ENCODE results near the gene MNS1. TPM values are rescaled to one million over a fixed set of nuclear protein-coding genes. Genes with fewer than 3 reads are reported as not detected.

MNS1 gene
- total RNA-seq, 2 experiments from 2014 or later = 0.80 to 0.85 TPM

GRCh38 chr15:56471440-56472069, 6.6 kb upstream of the MNS1 start:
- no peaks in the 10 kb centered on the region for H3K36me3 Mint-ChIP-seq
- peaks cover 12% of the 10 kb centered on the region for H3K27me3 Mint-ChIP-seq
- no peak overlapping the region for H3K4me3 Mint-ChIP-seq
- DNase-seq = no peak
- no peak for ATAC-seq (ENCODE audit: low read depth)
- H3K9me3 Mint-ChIP-seq = no peaks in the 10 kb centered on the region
- no peak overlapping the region for H3K27ac Mint-ChIP-seq
- peaks cover 9% of the 10 kb centered on the region for H3K4me1 Mint-ChIP-seq
- POLR2A ChIA-PET = no interaction called here

- no peak overlapping the region for H3K4me3 Mint-ChIP-seq
- POLR2A ChIA-PET = no interaction called here
Observed at GRCh38 chr15:56469483-56469882, 4.5 kb upstream of the MNS1 start.

GRCh38 chr15:56468401-56468800, 3.5 kb upstream of the MNS1 start:
- H3K27me3 Mint-ChIP-seq = peaks cover 13% of the 10 kb centered on the region
- ATAC-seq (ENCODE audit: low read depth) (peak; percentile 59), DNase-seq (no peak)
- H3K4me1 Mint-ChIP-seq = peaks cover 20% of the 10 kb centered on the region
- H3K36me3 Mint-ChIP-seq = no peaks in the 10 kb centered on the region
- H3K9me3 Mint-ChIP-seq = no peaks in the 10 kb centered on the region
- H3K27ac Mint-ChIP-seq = peak overlapping the region; percentile 88
- peak overlapping the region; percentile 84 for H3K4me3 Mint-ChIP-seq
- POLR2A ChIA-PET = interaction anchor here (1.0 kb wide), 1 partner anchor 450 kb away, joined by 4 read pairs; the partner anchor contains the start of gene TCF12

More at GRCh38 chr15:56469483-56469882, 4.5 kb upstream of the MNS1 start:
- no peak overlapping the region for H3K27ac Mint-ChIP-seq
- H3K36me3 Mint-ChIP-seq = no peaks in the 10 kb centered on the region
- peaks cover 19% of the 10 kb centered on the region for H3K4me1 Mint-ChIP-seq
- no peaks in the 10 kb centered on the region for H3K9me3 Mint-ChIP-seq
- peaks cover 15% of the 10 kb centered on the region for H3K27me3 Mint-ChIP-seq
- ATAC-seq (ENCODE audit: low read depth) (no peak), DNase-seq (no peak)

DNA sequence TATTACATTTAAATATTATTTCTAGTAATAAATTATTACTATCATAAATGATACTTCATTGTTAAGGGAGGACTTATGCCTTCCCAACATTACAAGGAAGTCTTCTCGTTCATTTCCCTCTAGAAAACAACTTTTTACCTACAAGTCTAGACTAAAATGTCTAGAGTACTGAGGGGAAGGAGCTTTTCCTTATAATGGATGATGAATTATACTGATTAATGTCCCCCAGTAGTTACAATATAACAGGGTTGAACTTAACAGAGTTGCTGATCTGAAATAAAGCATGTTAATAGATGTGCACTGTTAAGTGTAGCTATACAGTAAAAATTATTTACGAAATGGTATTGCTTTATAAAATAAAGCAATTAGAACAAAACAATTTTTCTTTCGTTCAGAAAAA, 2.7 kb upstream of the MNS1 start:
- POLR2A ChIA-PET = no interaction called here
- DNase-seq (no peak), ATAC-seq (ENCODE audit: low read depth) (no peak)
- no peaks in the 10 kb centered on the region for H3K9me3 Mint-ChIP-seq
- H3K4me3 Mint-ChIP-seq = no peak overlapping the region
- no peak overlapping the region for H3K27ac Mint-ChIP-seq
- H3K4me1 Mint-ChIP-seq = peaks cover 20% of the 10 kb centered on the region
- peaks cover 10% of the 10 kb centered on the region for H3K27me3 Mint-ChIP-seq
- H3K36me3 Mint-ChIP-seq = no peaks in the 10 kb centered on the region

GRCh38 chr15:56460947-56461346, 4.0 kb downstream of the MNS1 start:
- peaks cover 21% of the 10 kb centered on the region for H3K27me3 Mint-ChIP-seq
- ATAC-seq (ENCODE audit: low read depth) = no peak

DNA sequence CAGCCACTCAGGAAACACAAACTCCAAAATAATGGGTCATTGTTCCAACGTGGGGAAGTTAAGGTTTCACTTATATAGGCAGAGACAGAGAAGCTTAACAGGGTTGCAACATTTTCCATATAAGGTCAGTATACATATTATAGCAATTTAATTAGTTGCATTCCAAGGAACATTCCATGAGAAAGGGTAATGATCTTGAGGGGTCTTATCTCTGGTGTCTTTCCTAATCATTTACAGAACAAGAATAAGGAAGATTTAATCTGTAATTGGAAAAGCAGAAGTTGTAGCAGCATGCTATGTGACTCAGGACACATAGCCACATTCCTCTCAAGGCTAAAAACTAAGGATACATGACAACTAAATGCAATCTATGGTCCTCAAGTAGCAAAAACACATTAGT, 4.9 kb downstream of the MNS1 start:
- H3K4me3 Mint-ChIP-seq = no peak overlapping the region
- no peak for DNase-seq
- H3K27me3 Mint-ChIP-seq = peaks cover 22% of the 10 kb centered on the region
- ATAC-seq (ENCODE audit: low read depth) = no peak
- no peak overlapping the region for H3K27ac Mint-ChIP-seq
- POLR2A ChIA-PET = no interaction called here
- peaks cover 5% of the 10 kb centered on the region for H3K4me1 Mint-ChIP-seq
- H3K9me3 Mint-ChIP-seq = no peaks in the 10 kb centered on the region
- H3K36me3 Mint-ChIP-seq = no peaks in the 10 kb centered on the region

More at GRCh38 chr15:56460947-56461346, 4.0 kb downstream of the MNS1 start:
- no peaks in the 10 kb centered on the region for H3K9me3 Mint-ChIP-seq
- H3K4me1 Mint-ChIP-seq = peaks cover 10% of the 10 kb centered on the region
- H3K27ac Mint-ChIP-seq = no peak overlapping the region
- POLR2A ChIA-PET = interaction anchor here (0.7 kb wide), 1 partner anchor 1042 kb away, joined by 5 read pairs; no protein-coding TSS in a partner anchor
- no peaks in the 10 kb centered on the region for H3K36me3 Mint-ChIP-seq
- DNase-seq = no peak
- no peak overlapping the region for H3K4me3 Mint-ChIP-seq

GRCh38 chr15:56459096-56459495, 5.8 kb downstream of the MNS1 start:
- POLR2A ChIA-PET = no interaction called here
- Mint-ChIP-seq H3K27ac (no peak overlapping the region), H3K4me1 (no peaks in the 10 kb centered on the region), H3K4me3 (no peak overlapping the region), H3K36me3 (no peaks in the 10 kb centered on the region), H3K9me3 (no peaks in the 10 kb centered on the region), H3K27me3 (peaks cover 15% of the 10 kb centered on the region)
- ATAC-seq (ENCODE audit: low read depth) (no peak), DNase-seq (no peak)

DNA sequence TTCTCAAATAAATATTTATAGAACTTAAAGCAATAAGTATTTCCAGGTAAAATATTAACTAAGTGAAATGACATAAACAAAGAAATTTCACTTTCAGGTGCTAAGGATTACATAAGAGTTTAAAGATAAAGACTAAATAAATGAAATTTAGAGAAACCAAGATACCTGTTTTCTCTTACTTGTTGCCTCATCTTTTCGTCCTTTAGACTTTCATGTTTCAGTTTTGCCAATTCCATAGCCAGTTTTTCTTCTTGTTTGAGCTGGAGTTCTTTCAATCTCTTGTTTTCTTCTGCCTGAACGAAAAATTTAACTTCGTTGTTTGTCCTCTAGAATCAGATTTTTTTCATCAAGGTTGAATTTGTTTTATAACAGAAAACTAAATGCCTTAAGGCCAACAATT, 8.7 kb downstream of the MNS1 start:
- H3K27ac Mint-ChIP-seq = no peak overlapping the region
- H3K4me1 Mint-ChIP-seq = no peaks in the 10 kb centered on the region
- H3K27me3 Mint-ChIP-seq = peaks cover 13% of the 10 kb centered on the region
- POLR2A ChIA-PET = no interaction called here
- no peak for DNase-seq
- no peaks in the 10 kb centered on the region for H3K9me3 Mint-ChIP-seq
- H3K36me3 Mint-ChIP-seq = no peaks in the 10 kb centered on the region
- no peak overlapping the region for H3K4me3 Mint-ChIP-seq
- ATAC-seq (ENCODE audit: low read depth) = no peak

DNA sequence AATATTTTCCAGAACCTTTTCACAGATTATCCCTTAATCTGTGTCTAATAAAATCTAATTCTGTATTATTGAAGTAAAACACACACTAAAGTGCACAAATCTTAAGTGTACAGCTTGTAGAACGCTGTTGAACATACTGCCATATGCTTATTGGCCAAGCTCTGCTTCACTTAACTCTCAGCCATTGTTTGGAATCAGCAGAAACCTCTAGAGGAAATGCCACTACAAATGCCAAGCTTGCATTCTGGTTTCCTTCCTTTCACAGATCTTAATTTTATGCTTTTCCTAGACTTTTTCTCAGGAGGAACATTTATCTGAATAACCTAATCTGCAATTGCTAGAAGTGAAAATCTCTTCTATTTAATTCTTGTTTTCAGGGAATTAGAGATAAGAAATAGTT, 10.1 kb downstream of the MNS1 start:
- no peak for ATAC-seq (ENCODE audit: low read depth)
- H3K27ac Mint-ChIP-seq = no peak overlapping the region
- H3K27me3 Mint-ChIP-seq = peaks cover 17% of the 10 kb centered on the region
- H3K4me3 Mint-ChIP-seq = no peak overlapping the region
- no peaks in the 10 kb centered on the region for H3K36me3 Mint-ChIP-seq
- no peaks in the 10 kb centered on the region for H3K9me3 Mint-ChIP-seq
- DNase-seq = no peak
- POLR2A ChIA-PET = interaction anchor here (0.6 kb wide), 1 partner anchor 549 kb away, joined by 3 read pairs; no protein-coding TSS in a partner anchor
- H3K4me1 Mint-ChIP-seq = no peaks in the 10 kb centered on the region

- POLR2A ChIA-PET = no interaction called here
- ATAC-seq (ENCODE audit: low read depth) (no peak), DNase-seq (no peak)
- peaks cover 10% of the 10 kb centered on the region for H3K27me3 Mint-ChIP-seq
- no peak overlapping the region for H3K27ac Mint-ChIP-seq
- H3K4me3 Mint-ChIP-seq = no peak overlapping the region
- H3K4me1 Mint-ChIP-seq = no peaks in the 10 kb centered on the region
- H3K36me3 Mint-ChIP-seq = no peaks in the 10 kb centered on the region
- H3K9me3 Mint-ChIP-seq = no peaks in the 10 kb centered on the region
Observed at GRCh38 chr15:56445746-56446145, 19.2 kb downstream of the MNS1 start.

- peaks cover 5% of the 10 kb centered on the region for H3K27me3 Mint-ChIP-seq
- H3K4me3 Mint-ChIP-seq = no peak overlapping the region
- ATAC-seq (ENCODE audit: low read depth) (no peak), DNase-seq (no peak)
- H3K4me1 Mint-ChIP-seq = no peaks in the 10 kb centered on the region
- H3K27ac Mint-ChIP-seq = no peak overlapping the region
- no peaks in the 10 kb centered on the region for H3K9me3 Mint-ChIP-seq
- POLR2A ChIA-PET = no interaction called here
- no peaks in the 10 kb centered on the region for H3K36me3 Mint-ChIP-seq
Observed at GRCh38 chr15:56442354-56442753, 22.6 kb downstream of the MNS1 start.

- Mint-ChIP-seq H3K4me3 (no peak overlapping the region), H3K4me1 (no peaks in the 10 kb centered on the region), H3K36me3 (no peaks in the 10 kb centered on the region), H3K27ac (no peak overlapping the region), H3K27me3 (peaks cover 9% of the 10 kb centered on the region), H3K9me3 (peaks cover 1% of the 10 kb centered on the region)
- ATAC-seq (ENCODE audit: low read depth) (no peak), DNase-seq (no peak)
- POLR2A ChIA-PET = no interaction called here
Observed at GRCh38 chr15:56440214-56440770, 24.6 kb downstream of the MNS1 start.

GRCh38 chr15:56432304-56432703, 32.6 kb downstream of the MNS1 start:
- Mint-ChIP-seq H3K27ac (no peak overlapping the region), H3K4me1 (no peaks in the 10 kb centered on the region), H3K9me3 (peaks cover 1% of the 10 kb centered on the region), H3K27me3 (peaks cover 9% of the 10 kb centered on the region), H3K36me3 (no peaks in the 10 kb centered on the region), H3K4me3 (no peak overlapping the region)
- no peak for DNase-seq
- POLR2A ChIA-PET = no interaction called here
- no peak for ATAC-seq (ENCODE audit: low read depth)

DNA sequence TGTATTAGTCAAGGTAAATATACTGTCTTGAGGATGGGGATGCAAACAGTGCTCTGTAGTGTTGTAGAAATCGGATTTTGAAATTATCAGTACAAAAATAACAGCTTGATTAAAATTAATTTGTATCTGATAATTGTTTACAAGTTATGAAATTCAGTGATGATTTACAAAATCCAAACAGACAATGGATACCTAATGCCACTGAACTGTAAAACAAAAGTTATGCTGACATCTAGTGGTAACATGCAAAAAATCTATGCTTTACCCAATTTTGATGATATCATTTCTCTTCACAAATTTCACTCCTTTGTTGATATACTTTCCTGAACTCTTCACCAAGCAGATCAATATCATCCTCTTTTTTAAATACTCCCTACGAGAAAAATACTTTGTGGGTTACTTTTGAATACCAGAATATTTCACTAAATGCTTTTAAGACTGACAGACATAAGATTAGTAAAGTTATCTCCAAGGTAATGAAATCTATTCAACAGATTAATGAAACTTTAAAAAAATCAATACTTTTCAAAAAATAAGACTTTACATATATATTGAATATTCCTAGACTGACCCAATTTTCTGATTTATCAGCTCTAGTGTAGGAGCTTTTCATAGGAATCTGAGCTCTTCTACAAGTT, 36.0 kb downstream of the MNS1 start:
- Mint-ChIP-seq H3K27me3 (peaks cover 2% of the 10 kb centered on the region), H3K4me3 (no peak overlapping the region), H3K36me3 (peaks cover 3% of the 10 kb centered on the region), H3K4me1 (peaks cover 5% of the 10 kb centered on the region), H3K27ac (no peak overlapping the region), H3K9me3 (peaks cover 2% of the 10 kb centered on the region)
- DNase-seq = no peak
- POLR2A ChIA-PET = interaction anchor here (0.6 kb wide), 1 partner anchor 119 kb away, joined by 5 read pairs; no protein-coding TSS in a partner anchor
- no peak for ATAC-seq (ENCODE audit: low read depth)
